Measurements from ENCODE around the gene HYPK.

GRCh38 chr15:43769584-43770228 lies 30.7 kb upstream of the HYPK start:
- TF ChIP-seq EZH2phosphoT487 (IDR thresholded peaks at IDR 0.05; ENCODE audit: borderline replicate concordance): no peak
- TF ChIP-seq POLR2A (IDR thresholded peaks at IDR 0.05; ENCODE audit: borderline replicate concordance, extremely low read depth, insufficient read depth, insufficient read length): no peak

Measured in HCT116 (cell line).